Stimulated activated naive CD8-positive, alpha-beta T cell treated with anti-CD3 and anti-CD28 coated beads, Interleukin-15, amount 100 ng/mL, for 72 hours (primary cell): Measurements from ENCODE around the gene MAGEB17.

Source experiments
- ATAC-seq: fragments of 150-1000 bp; cut with Tn5 transposase; 2 replicates; pipeline ENCODE4 v1.10.0; 2021; ENCODE audit warnings: mild to moderate bottlenecking, moderate library complexity
- DNase-seq, 2 donors: peaks; one replicate each; pipeline ENCODE4 v3.0.0; 2021 to 2022
- H3K27ac Mint-ChIP-seq, 2 donors: one replicate each; pipeline ENCODE4 v1.8.0; 2022; ENCODE audit warnings: mild to moderate bottlenecking in 2 of 2, mixed read lengths in 2 of 2, moderate library complexity in 2 of 2
- H3K27me3 Mint-ChIP-seq: one replicate; pipeline ENCODE4 v1.8.0; 2022; ENCODE audit warnings: mixed read lengths
- H3K4me1 Mint-ChIP-seq: one replicate; pipeline ENCODE4 v1.8.0; 2022; ENCODE audit warnings: mild to moderate bottlenecking, mixed read lengths
- H3K4me3 Mint-ChIP-seq, 2 donors: one replicate each; pipeline ENCODE4 v1.8.0; 2022; ENCODE audit warnings: mild to moderate bottlenecking in 2 of 2, mixed read lengths in 2 of 2, moderate library complexity in 1 of 2
- H3K9me3 Mint-ChIP-seq, 2 donors: one replicate each; pipeline ENCODE4 v1.8.0; 2022; ENCODE audit warnings: mixed read lengths in 2 of 2

The MAGEB17 gene

DNA sequence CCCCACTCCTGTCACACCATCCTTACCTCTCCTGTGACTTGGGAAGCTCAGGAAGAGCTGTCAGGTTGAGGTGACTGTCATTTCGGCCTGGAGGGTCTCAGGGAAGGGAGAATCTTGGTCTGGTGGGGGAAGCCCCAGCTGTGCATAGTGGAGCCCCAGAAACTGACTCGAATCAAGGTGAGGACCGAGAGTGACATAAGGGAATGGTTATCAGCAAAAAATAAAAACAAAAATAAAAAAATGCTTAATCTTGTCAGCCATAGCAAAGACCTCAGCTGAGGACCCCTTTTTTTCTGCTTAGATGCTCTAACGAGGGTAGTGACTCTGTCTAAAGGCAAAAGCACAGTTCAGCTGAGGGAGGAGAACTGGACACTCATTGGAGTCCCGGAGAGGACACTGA lies at the start of gene MAGEB17:
Gene MAGEB17, plus strand, starts transcription at position 301 of the 400 bp plus-strand sequence. CDS start 2,902 bp downstream, outside the sequence.
- Mint-ChIP-seq H3K27ac (no peak within 1 kb of the TSS), H3K9me3 (no peaks in the 10 kb centered on the region), H3K27me3 (peaks cover under 1% of the 10 kb centered on the region), H3K4me3 (no peak within 1 kb of the TSS), H3K4me1 (no peaks in the 10 kb centered on the region)
- ATAC-seq = no peak
- DNase-seq = no peak

DNA sequence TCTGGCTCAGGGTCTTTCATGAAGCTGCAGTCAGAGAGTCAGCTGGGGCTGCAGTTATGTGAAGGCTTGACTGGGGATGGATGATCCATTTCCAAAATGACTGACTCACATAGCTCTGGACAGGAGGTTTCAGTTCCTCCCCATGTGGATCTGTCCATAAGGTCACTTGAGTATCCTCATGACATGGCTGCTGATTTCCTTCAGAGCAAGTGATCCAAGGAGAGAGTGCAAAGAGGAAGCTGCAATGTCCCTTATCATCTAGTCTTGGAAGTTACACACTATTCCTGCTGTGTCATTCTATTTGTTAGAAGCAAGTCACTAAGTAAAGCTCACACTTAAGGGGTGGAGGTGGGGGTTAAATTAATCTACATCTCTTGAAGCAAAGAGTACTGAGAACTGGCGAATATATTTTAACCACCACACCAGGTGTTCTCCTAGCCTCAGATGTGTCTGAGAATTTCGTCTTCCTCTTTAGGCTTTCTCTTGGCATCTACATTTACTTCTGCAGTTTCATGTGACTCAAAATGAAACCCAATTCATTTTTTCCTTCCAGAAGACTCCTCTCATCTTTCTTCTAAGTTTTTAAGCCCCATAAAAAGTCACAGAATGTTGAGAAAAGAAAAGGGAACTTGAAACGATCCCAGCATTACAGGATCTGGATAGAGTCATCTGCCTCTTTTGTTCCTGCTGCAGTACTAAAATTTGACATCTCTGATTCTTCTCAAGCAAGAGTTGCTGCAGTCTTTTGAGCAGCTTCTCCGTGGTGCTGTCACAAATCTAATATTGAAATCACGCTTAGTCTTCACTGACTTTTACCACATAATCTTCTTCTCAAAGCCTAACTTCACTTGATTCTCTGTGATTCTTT lies 47.7 kb upstream of the MAGEB17 start:
- H3K4me3 Mint-ChIP-seq = peak overlapping the region; percentile 28 to 51
- peaks cover 4 to 7% of the 10 kb centered on the region in 2 donors for H3K9me3 Mint-ChIP-seq
- ATAC-seq = peak; percentile 84
- H3K27me3 Mint-ChIP-seq = peaks cover 19% of the 10 kb centered on the region
- no peak for DNase-seq
- peaks cover 25% of the 10 kb centered on the region for H3K4me1 Mint-ChIP-seq
- H3K27ac Mint-ChIP-seq = peak overlapping the region in 1 of 2 donors; percentile 19

GRCh38 chrX:16120431-16120830 lies 46.9 kb upstream of the MAGEB17 start:
- H3K9me3 Mint-ChIP-seq = peaks cover 4 to 7% of the 10 kb centered on the region in 2 donors
- H3K27me3 Mint-ChIP-seq = peaks cover 20% of the 10 kb centered on the region
- ATAC-seq = no peak
- peak overlapping the region; percentile 28 to 44 for H3K4me3 Mint-ChIP-seq
- H3K4me1 Mint-ChIP-seq = peaks cover 25% of the 10 kb centered on the region
- peak overlapping the region in 1 of 2 donors; percentile 49 for H3K27ac Mint-ChIP-seq
- no peak for DNase-seq

DNA sequence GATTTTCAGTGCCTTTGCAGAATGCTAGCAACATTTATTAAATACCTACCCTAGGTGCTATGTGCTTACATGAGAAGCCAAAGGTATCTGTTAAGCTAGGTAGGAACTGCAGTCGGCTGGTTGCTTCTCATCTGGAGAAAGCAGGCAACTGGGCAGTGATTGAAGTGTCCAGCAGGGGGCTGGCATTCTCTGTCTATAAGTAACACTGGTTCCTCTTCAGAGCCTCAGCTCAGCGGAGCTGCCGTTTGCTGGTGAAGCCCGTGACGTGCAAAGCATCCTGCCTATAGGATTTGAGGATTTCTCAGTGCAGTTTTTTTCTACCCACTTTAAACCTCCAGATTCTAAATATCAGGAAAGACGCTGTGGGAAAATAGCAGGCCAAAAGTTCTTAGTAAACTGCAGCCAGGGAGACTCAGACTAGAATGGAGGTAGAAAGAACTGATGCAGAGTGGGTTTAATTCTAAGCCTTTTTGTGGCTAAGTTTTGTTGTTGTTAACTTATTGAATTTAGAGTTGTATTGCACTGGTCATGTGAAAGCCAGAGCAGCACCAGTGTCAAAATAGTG lies 44.0 kb upstream of the MAGEB17 start, which contains the start of gene GRPR:
Gene GRPR, plus strand, starts transcription at position 344 of the 565 bp plus-strand sequence. CDS start 389 bp downstream, outside the sequence.
- H3K27me3 Mint-ChIP-seq = peaks cover 28% of the 10 kb centered on the region
- DNase-seq = peak; percentile 38 to 57
- peaks cover 25% of the 10 kb centered on the region for H3K4me1 Mint-ChIP-seq
- peak; percentile 87 for ATAC-seq
- H3K27ac Mint-ChIP-seq = no peak within 1 kb of the TSS
- H3K9me3 Mint-ChIP-seq = peaks cover 4 to 7% of the 10 kb centered on the region in 2 donors
- no peak within 1 kb of the TSS for H3K4me3 Mint-ChIP-seq

- Mint-ChIP-seq H3K4me1 (peaks cover 21% of the 10 kb centered on the region), H3K27me3 (peaks cover 34% of the 10 kb centered on the region), H3K4me3 (no peak overlapping the region), H3K9me3 (peaks cover under 1 to 2% of the 10 kb centered on the region in 2 donors), H3K27ac (no peak overlapping the region)
- DNase-seq (no peak), ATAC-seq (no peak)
These were observed 43.1 kb upstream of the MAGEB17 start for GRCh38 chrX:16124201-16124600.

- no peak for ATAC-seq
- H3K9me3 Mint-ChIP-seq = no peaks in the 10 kb centered on the region
- no peak overlapping the region for H3K27ac Mint-ChIP-seq
- no peak for DNase-seq
- no peak overlapping the region for H3K4me3 Mint-ChIP-seq
- H3K4me1 Mint-ChIP-seq = peaks cover 7% of the 10 kb centered on the region
- peaks cover 42% of the 10 kb centered on the region for H3K27me3 Mint-ChIP-seq
These were observed 41.6 kb upstream of the MAGEB17 start for GRCh38 chrX:16125520-16126149.

- peaks cover 5% of the 10 kb centered on the region for H3K4me1 Mint-ChIP-seq
- no peaks in the 10 kb centered on the region for H3K9me3 Mint-ChIP-seq
- H3K27me3 Mint-ChIP-seq = peaks cover 36% of the 10 kb centered on the region
- DNase-seq (no peak), ATAC-seq (no peak)
- H3K27ac Mint-ChIP-seq = no peak overlapping the region
- no peak overlapping the region for H3K4me3 Mint-ChIP-seq
These were observed 36.6 kb upstream of the MAGEB17 start for GRCh38 chrX:16130707-16131106.

DNA sequence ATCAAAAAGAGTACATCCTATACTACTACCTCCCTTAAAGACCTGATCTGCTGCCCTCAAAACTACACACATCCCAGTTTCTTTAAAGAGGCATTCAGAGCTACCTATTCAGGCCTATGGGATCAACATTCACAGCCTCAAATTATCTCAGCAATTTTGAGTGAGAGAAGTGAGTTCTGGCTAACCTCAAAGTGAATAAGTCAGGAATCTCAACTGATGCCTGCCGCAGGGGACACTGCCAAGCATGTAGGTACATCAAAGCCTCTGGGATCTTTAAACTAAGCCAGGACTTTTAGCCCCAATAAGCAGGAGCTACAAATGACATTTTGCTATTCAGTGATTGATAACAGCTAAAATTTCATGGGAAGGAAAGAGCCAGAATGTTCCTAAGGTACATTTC lies 32.3 kb upstream of the MAGEB17 start:
- Mint-ChIP-seq H3K9me3 (no peaks in the 10 kb centered on the region), H3K27ac (no peak overlapping the region), H3K27me3 (peaks cover 17% of the 10 kb centered on the region), H3K4me1 (peaks cover 5% of the 10 kb centered on the region), H3K4me3 (no peak overlapping the region)
- ATAC-seq (no peak), DNase-seq (no peak)

DNA sequence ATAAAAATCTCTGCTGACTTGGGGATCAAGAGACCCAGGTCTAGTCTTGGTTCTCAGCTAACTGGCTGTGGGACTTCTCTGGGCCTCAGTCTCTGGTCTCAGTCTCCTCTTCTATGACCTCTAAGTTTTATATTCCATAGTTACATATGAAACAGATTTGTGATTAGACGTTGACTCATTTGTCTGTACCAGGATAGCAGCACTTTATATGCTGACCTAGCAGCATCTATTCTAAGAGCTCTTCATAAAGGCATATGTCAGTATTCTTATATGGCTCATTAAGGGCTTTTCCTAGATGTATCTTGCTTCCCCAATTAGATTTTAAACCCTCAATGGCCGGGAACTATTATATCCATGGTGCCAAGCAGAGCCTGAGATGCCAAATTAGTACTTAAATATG lies 31.2 kb upstream of the MAGEB17 start:
- Mint-ChIP-seq H3K27me3 (peaks cover 14% of the 10 kb centered on the region), H3K27ac (no peak overlapping the region), H3K4me3 (no peak overlapping the region), H3K4me1 (peaks cover 15% of the 10 kb centered on the region), H3K9me3 (no peaks in the 10 kb centered on the region)
- DNase-seq (no peak), ATAC-seq (no peak)

DNA sequence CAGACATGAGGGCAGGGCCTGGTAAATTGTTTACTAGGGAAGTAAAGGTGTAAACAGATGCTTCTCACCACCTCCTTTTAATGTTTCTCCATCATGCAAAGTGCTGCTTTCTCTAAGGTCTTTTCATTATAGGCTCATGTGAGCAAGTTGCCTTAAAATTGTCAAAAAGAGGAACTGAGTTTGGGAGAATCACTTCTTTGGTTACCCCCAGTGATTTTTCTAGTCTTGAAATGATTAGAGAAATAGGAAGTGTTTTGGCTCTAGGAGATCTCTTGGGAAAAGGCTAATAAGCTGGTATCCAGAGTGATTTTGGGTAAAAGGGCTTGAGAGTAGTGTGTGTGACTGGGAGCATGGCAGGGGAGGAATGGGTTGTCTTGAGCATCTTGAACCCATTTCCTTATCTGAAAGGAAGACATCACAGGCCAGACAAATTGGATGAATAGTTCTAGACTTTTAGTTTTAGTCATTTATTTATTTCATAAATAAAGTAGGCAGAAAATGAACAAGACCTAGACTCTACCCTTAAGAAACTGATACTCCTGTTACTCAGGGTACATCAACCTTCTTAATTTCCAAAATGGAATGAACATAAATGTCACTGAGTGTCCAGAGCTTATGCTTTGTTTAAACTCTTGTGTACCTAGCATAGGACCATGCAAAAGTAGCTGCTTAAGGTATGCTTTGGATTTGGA lies 29.7 kb upstream of the MAGEB17 start:
- Mint-ChIP-seq H3K27me3 (peaks cover 16% of the 10 kb centered on the region), H3K9me3 (no peaks in the 10 kb centered on the region), H3K4me1 (peaks cover 10% of the 10 kb centered on the region), H3K4me3 (no peak overlapping the region), H3K27ac (no peak overlapping the region)
- DNase-seq (no peak), ATAC-seq (no peak)

- ATAC-seq (no peak), DNase-seq (no peak)
- H3K4me1 Mint-ChIP-seq = peaks cover 10% of the 10 kb centered on the region
- no peak overlapping the region for H3K27ac Mint-ChIP-seq
- no peak overlapping the region for H3K4me3 Mint-ChIP-seq
- peaks cover 21% of the 10 kb centered on the region for H3K27me3 Mint-ChIP-seq
- no peaks in the 10 kb centered on the region for H3K9me3 Mint-ChIP-seq
These were observed 29.2 kb upstream of the MAGEB17 start for GRCh38 chrX:16138108-16138427.

- peak; percentile 54 for ATAC-seq
- no peak overlapping the region for H3K4me3 Mint-ChIP-seq
- H3K4me1 Mint-ChIP-seq = peaks cover 10% of the 10 kb centered on the region
- peaks cover 22% of the 10 kb centered on the region for H3K27me3 Mint-ChIP-seq
- no peak for DNase-seq
- peaks cover 0 to 7% of the 10 kb centered on the region in 2 donors for H3K9me3 Mint-ChIP-seq
- no peak overlapping the region for H3K27ac Mint-ChIP-seq
These were observed 26.8 kb upstream of the MAGEB17 start for GRCh38 chrX:16140448-16140847.

DNA sequence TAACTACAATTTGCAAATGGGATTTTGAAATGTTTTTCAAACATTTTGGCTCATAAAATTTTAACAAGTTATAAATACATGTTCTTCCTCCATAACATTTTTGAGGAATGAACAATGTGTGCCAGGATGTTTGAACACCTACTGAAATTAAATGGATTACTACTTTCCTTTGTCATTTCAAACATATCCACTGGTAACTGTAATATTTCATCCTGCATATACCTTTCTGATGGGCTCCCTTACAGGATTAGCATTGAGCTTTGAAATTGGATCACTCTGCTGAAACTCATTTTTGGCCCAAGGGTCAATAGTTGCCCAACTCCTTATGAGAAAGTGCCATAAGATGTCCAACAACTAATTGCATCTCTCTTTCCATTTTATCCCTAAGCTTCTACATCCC lies 26.3 kb upstream of the MAGEB17 start:
- Mint-ChIP-seq H3K4me3 (no peak overlapping the region), H3K27me3 (peaks cover 22% of the 10 kb centered on the region), H3K27ac (no peak overlapping the region), H3K4me1 (peaks cover 10% of the 10 kb centered on the region), H3K9me3 (peaks cover 0 to 7% of the 10 kb centered on the region in 2 donors)
- no peak for ATAC-seq
- no peak for DNase-seq

DNA sequence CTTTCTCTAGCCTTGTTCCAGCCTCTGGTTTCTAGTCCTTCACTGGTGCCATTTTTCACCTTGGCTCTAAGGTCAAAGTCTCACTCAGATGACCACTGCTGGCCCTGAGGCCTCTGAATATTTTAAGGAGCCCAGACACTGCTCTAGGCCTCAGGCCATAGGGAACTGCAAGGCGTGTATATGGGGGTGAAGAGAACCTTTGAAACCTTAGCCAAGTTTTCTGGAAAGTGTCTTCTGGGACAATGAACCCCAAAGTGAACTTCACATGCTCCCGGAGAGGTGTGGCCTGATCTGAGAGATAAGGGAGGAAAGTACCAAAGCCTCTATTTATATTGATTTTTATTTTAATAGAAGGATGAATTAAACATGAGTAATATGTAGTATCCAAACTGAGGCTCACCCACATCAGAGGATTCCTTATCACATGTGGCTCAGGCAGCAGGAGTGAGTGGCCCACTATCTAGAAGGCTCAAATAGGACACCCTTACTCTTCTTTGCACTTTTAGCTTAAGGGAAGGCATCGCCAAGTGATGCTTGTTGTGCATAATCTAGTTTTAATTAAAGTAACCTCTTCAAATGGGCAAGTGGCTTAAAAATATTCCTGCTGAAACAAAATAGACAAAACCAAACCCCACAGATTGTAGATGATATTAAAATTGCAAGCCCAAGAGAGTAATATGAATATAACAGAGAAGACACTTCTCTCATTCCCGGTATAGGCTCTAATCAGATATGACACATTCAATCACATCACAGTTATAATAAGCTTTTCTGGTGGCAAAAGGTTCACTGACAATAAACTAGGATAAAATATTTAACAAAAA lies 25.6 kb upstream of the MAGEB17 start:
- peaks cover 0 to 7% of the 10 kb centered on the region in 2 donors for H3K9me3 Mint-ChIP-seq
- ATAC-seq (no peak), DNase-seq (no peak)
- peaks cover 22% of the 10 kb centered on the region for H3K27me3 Mint-ChIP-seq
- no peak overlapping the region for H3K4me3 Mint-ChIP-seq
- H3K4me1 Mint-ChIP-seq = peaks cover 10% of the 10 kb centered on the region
- no peak overlapping the region for H3K27ac Mint-ChIP-seq

GRCh38 chrX:16142246-16142558 lies 25.1 kb upstream of the MAGEB17 start:
- ATAC-seq = no peak
- Mint-ChIP-seq H3K4me1 (peaks cover 10% of the 10 kb centered on the region), H3K27ac (no peak overlapping the region), H3K4me3 (no peak overlapping the region), H3K27me3 (peaks cover 22% of the 10 kb centered on the region), H3K9me3 (peaks cover 0 to 7% of the 10 kb centered on the region in 2 donors)
- no peak for DNase-seq
